ENCODE results near the gene RPL10A.

- TF ChIP-seq CTCF (IDR thresholded peaks at IDR 0.05): no peak
- TF ChIP-seq POLR2A (IDR thresholded peaks at IDR 0.05): no peak
These were observed 42.9 kb upstream of the RPL10A start for GRCh38 chr6:35425284-35425683.
